ENCODE measurements around the gene NLN. TPM values are rescaled to one million over a fixed set of nuclear protein-coding genes. Genes with fewer than 3 reads are reported as not detected.
A peak's percentile ranks its signal among the peaks of the same experiment; 100 is the strongest.
"Not testable (repeated sequence)": the region's sequence is repeated elsewhere in the genome, so short reads cannot be mapped to it uniquely, and the experiment has no call there.

Gene NLN
- total and polyA plus RNA-seq, 2 donors (not counting 1 experiment from before 2014, with no cell fraction given): 1.7 to 6.8 TPM

DNA sequence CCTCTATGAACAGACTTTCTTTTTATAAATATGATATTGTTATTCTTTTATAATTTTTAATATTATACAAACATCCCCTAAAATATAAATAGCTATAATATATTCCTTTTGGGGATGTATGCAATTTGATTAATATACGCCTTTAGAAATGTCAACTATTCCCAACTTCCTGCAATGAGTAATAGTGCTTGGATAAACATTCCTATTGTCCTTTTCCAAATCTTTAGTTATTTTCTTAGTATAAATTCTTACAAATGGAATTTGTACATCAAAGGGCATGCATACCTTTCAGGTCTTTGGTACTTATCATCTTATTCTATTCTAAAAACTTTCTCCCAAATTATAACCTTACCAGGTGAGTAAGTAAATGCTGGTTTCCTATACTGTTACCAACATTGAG, 6.2 kb downstream of the NLN start:
- intact Hi-C loops (cut with micrococcal nuclease): loop anchor here (10.0 kb wide), 3 partner anchors 287 to 1487 kb away; no protein-coding TSS in a partner anchor
- Histone ChIP-seq H2AFZ (ENCODE audit: insufficient read depth, low read depth, low read length, poor library complexity, severe bottlenecking) (no peak overlapping the region), H3K4me2 (replicated peaks; ENCODE audit: low read depth, low read length, poor library complexity, severe bottlenecking) (no peak overlapping the region), H3K9me3 (ENCODE audit: control extremely low read depth in 1 of 3, control insufficient read depth in 2 of 3, insufficient read depth in 1 of 3, low read length in 2 of 3) (no peaks in the 10 kb centered on the region), H3K36me3 (replicated peaks in 1 of 2; ENCODE audit: control extremely low read depth in 1 of 2, control insufficient read depth in 1 of 2, extremely low read depth in 1 of 2, insufficient read depth in 2 of 2, low read length in 1 of 2) (no peaks in the 10 kb centered on the region), H3K27me3 (replicated peaks in 1 of 4; ENCODE audit: control extremely low read depth in 1 of 4, control insufficient read depth in 3 of 4, insufficient read depth in 4 of 4, low read length in 3 of 4) (no peaks in the 10 kb centered on the region), H3K79me2 (ENCODE audit: control insufficient read depth, insufficient read depth, low read length) (no peaks in the 10 kb centered on the region), H3K4me1 (ENCODE audit: control insufficient read depth in 2 of 2, insufficient read depth in 2 of 2, low read length in 2 of 2) (peaks cover 0 to 7% of the 10 kb centered on the region in 2 donors), H4K20me1 (ENCODE audit: control insufficient read depth, insufficient read depth, low read length, poor library complexity, severe bottlenecking) (no peaks in the 10 kb centered on the region), H3K4me3 (ENCODE audit: control extremely low read depth in 1 of 5, extremely low read depth in 1 of 5, insufficient read depth in 1 of 5, low read depth in 2 of 5, low read length in 4 of 5) (no peak overlapping the region), H3K9ac (ENCODE audit: low read length) (no peak overlapping the region), H3K27ac (ENCODE audit: low read length in 2 of 2) (no peak overlapping the region)
- DNase-seq (no peak), ATAC-seq (ENCODE audit: low read depth) (no peak)
- POLR2A ChIA-PET: no interaction called here
- TF ChIP-seq, protein P1, sequence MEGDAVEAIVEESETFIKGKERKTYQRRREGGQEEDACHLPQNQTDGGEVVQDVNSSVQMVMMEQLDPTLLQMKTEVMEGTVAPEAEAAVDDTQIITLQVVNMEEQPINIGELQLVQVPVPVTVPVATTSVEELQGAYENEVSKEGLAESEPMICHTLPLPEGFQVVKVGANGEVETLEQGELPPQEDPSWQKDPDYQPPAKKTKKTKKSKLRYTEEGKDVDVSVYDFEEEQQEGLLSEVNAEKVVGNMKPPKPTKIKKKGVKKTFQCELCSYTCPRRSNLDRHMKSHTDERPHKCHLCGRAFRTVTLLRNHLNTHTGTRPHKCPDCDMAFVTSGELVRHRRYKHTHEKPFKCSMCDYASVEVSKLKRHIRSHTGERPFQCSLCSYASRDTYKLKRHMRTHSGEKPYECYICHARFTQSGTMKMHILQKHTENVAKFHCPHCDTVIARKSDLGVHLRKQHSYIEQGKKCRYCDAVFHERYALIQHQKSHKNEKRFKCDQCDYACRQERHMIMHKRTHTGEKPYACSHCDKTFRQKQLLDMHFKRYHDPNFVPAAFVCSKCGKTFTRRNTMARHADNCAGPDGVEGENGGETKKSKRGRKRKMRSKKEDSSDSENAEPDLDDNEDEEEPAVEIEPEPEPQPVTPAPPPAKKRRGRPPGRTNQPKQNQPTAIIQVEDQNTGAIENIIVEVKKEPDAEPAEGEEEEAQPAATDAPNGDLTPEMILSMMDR (IDR thresholded peaks at IDR 0.05): no peak
- TF ChIP-seq EZH2 (IDR thresholded peaks at IDR 0.05; ENCODE audit: borderline replicate concordance, insufficient read depth, low read depth, low read length, poor library complexity, severe bottlenecking): no peak
- Mint-ChIP-seq H3K4me3 (no peak overlapping the region), H3K27ac (no peak overlapping the region), H3K27me3 (no peaks in the 10 kb centered on the region), H3K4me1 (peaks cover 7% of the 10 kb centered on the region), H3K9me3 (ENCODE audit: insufficient read depth) (no peaks in the 10 kb centered on the region)
- CTCF ChIA-PET: no interaction called here
- no CpG with 5 or more reads among the region's 1 CpG for WGBS (ENCODE audit: insufficient coverage)

DNA sequence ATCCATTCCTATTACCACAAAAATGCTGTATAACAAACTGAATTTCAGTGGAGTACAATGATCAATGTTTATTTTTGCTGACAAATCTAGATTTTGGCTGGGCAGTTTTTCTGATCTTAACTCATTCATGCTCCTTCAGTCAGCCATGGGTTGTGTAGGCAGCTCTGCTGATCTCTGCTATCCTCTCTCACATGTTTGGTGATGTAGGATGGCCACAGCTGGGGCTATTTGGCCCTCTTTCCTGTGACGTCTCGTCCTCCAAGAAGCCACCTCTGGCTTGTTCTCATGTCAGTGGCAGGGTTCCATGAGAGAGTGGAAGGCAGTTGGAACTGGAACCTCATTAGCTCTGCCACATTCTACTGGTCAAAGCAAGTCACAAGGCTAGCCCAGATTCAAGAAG, 8.9 kb downstream of the NLN start:
- H3K9me3 ChIP-seq (ENCODE audit: control extremely low read depth in 1 of 3, control insufficient read depth in 2 of 3, insufficient read depth in 1 of 3, low read length in 2 of 3): no peaks in the 10 kb centered on the region
- H3K27ac Mint-ChIP-seq: no peak overlapping the region
- ChIA-PET POLR2A (no interaction called here), CTCF (no interaction called here)
- H3K27me3 ChIP-seq (replicated peaks in 1 of 4; ENCODE audit: control extremely low read depth in 1 of 4, control insufficient read depth in 3 of 4, insufficient read depth in 4 of 4, low read length in 3 of 4): no peaks in the 10 kb centered on the region
- H3K4me3 ChIP-seq (ENCODE audit: control extremely low read depth in 1 of 5, extremely low read depth in 1 of 5, insufficient read depth in 1 of 5, low read depth in 2 of 5, low read length in 4 of 5): no peak overlapping the region
- ATAC-seq (ENCODE audit: low read depth): no peak
- H3K9me3 Mint-ChIP-seq (ENCODE audit: insufficient read depth): no peaks in the 10 kb centered on the region
- intact Hi-C loops (cut with micrococcal nuclease): no loop called here
- WGBS (ENCODE audit: insufficient coverage): no CpG with 5 or more reads among the region's 2 CpGs
- peaks cover 12 to 19% of the 10 kb centered on the region in 2 donors for H3K4me1 ChIP-seq (ENCODE audit: control insufficient read depth in 2 of 2, insufficient read depth in 2 of 2, low read length in 2 of 2)
- no peak overlapping the region for H3K27ac ChIP-seq (ENCODE audit: low read length in 2 of 2)
- no peak for TF ChIP-seq EZH2 (IDR thresholded peaks at IDR 0.05; ENCODE audit: borderline replicate concordance, insufficient read depth, low read depth, low read length, poor library complexity, severe bottlenecking)
- TF ChIP-seq, protein P1 (IDR thresholded peaks at IDR 0.05): no peak
- no peak overlapping the region for H3K4me3 Mint-ChIP-seq
- DNase-seq: no peak
- H3K27me3 Mint-ChIP-seq: no peaks in the 10 kb centered on the region
- peaks cover 17% of the 10 kb centered on the region for H3K4me1 Mint-ChIP-seq
- no peak overlapping the region for H2AFZ ChIP-seq (ENCODE audit: insufficient read depth, low read depth, low read length, poor library complexity, severe bottlenecking)
- no peaks in the 10 kb centered on the region for H3K36me3 ChIP-seq (replicated peaks in 1 of 2; ENCODE audit: control extremely low read depth in 1 of 2, control insufficient read depth in 1 of 2, extremely low read depth in 1 of 2, insufficient read depth in 2 of 2, low read length in 1 of 2)
- peaks cover 5% of the 10 kb centered on the region for H3K79me2 ChIP-seq (ENCODE audit: control insufficient read depth, insufficient read depth, low read length)
- no peaks in the 10 kb centered on the region for H4K20me1 ChIP-seq (ENCODE audit: control insufficient read depth, insufficient read depth, low read length, poor library complexity, severe bottlenecking)
- H3K4me2 ChIP-seq (replicated peaks; ENCODE audit: low read depth, low read length, poor library complexity, severe bottlenecking): no peak overlapping the region
- no peak overlapping the region for H3K9ac ChIP-seq (ENCODE audit: low read length)

DNA sequence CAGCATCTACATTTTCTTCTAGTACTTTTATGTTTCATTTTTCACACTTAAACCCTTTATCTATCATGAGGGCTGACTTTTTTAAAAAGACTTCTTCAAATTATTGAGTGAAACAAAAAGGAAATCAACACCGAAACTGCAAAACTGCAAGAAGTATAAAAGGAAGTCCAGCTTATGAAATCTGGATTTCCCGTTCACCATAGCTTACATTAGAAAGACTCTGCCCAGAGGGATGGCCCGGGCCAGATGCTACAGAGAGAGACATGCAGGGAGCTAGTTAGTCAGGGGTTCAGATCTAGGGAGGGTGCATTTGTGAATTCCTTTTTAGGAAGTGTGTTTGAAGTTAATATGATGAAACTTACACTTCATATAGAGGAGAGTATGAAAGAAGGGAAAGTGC, 10.0 kb downstream of the NLN start:
- H2AFZ ChIP-seq (ENCODE audit: insufficient read depth, low read depth, low read length, poor library complexity, severe bottlenecking); H3K9me3 Mint-ChIP-seq (ENCODE audit: insufficient read depth); H3K27ac Mint-ChIP-seq; DNase-seq; H3K36me3 ChIP-seq (replicated peaks in 1 of 2; ENCODE audit: control extremely low read depth in 1 of 2, control insufficient read depth in 1 of 2, extremely low read depth in 1 of 2, insufficient read depth in 2 of 2, low read length in 1 of 2); ATAC-seq (ENCODE audit: low read depth); H3K9ac ChIP-seq (ENCODE audit: low read length); H3K4me3 Mint-ChIP-seq; H3K27me3 Mint-ChIP-seq; H3K4me3 ChIP-seq (ENCODE audit: control extremely low read depth in 1 of 5, extremely low read depth in 1 of 5, insufficient read depth in 1 of 5, low read depth in 2 of 5, low read length in 4 of 5); H3K79me2 ChIP-seq (ENCODE audit: control insufficient read depth, insufficient read depth, low read length); POLR2A ChIA-PET; H3K27me3 ChIP-seq (replicated peaks in 1 of 4; ENCODE audit: control extremely low read depth in 1 of 4, control insufficient read depth in 3 of 4, insufficient read depth in 4 of 4, low read length in 3 of 4); H4K20me1 ChIP-seq (ENCODE audit: control insufficient read depth, insufficient read depth, low read length, poor library complexity, severe bottlenecking); CTCF ChIA-PET; H3K9me3 ChIP-seq (ENCODE audit: control extremely low read depth in 1 of 3, control insufficient read depth in 2 of 3, insufficient read depth in 1 of 3, low read length in 2 of 3); intact Hi-C loops (cut with micrococcal nuclease): not testable (repeated sequence)
- H3K4me1 Mint-ChIP-seq: peaks cover 17% of the 10 kb centered on the region
- no CpG with 5 or more reads among the region's 3 CpGs for WGBS (ENCODE audit: insufficient coverage)
- H3K4me2 ChIP-seq (replicated peaks; ENCODE audit: low read depth, low read length, poor library complexity, severe bottlenecking): peak overlapping the region; percentile 6
- peak overlapping the region in 1 of 2 donors; percentile 54 for H3K27ac ChIP-seq (ENCODE audit: low read length in 2 of 2)
- H3K4me1 ChIP-seq (ENCODE audit: control insufficient read depth in 2 of 2, insufficient read depth in 2 of 2, low read length in 2 of 2): peaks cover 12 to 19% of the 10 kb centered on the region in 2 donors

All from B cell (primary cell).